Hepatocyte (in vitro differentiated cells): ENCODE data around the gene RABGGTA. TPM values are rescaled to one million over a fixed set of nuclear protein-coding genes. Genes with fewer than 3 reads are reported as not detected.

Source experiments
- DNase-seq: peaks from one replicate; pipeline ENCODE4 v3.0.0-alpha.2; 2016; ENCODE audit warnings: low spot score
- H2AFZ ChIP-seq: fragments of 200-600 bp; sonication (generic); 2 replicates; pipeline ENCODE4 v1.6.0; 2016; ENCODE audit warnings: antibody characterized with exemption, mild to moderate bottlenecking
- H3K27ac ChIP-seq: fragments of 200-600 bp; sonication (generic); 2 replicates; pipeline ENCODE4 v1.5.1; 2016; ENCODE audit warnings: mild to moderate bottlenecking
- H3K27me3 ChIP-seq: fragments of 200-600 bp; sonication (generic); 2 replicates; pipeline ENCODE4 v1.6.1; 2016
- H3K36me3 ChIP-seq: fragments of 200-600 bp; sonication (generic); replicated peaks from 2 replicates; pipeline ENCODE4 v1.5.1; 2016; ENCODE audit warnings: low read depth; ENCODE audit not compliant: insufficient read depth
- H3K4me1 ChIP-seq: fragments of 200-600 bp; sonication (generic); 2 replicates; pipeline ENCODE4 v1.5.1; 2016; ENCODE audit warnings: mild to moderate bottlenecking, moderate library complexity; ENCODE audit not compliant: insufficient read depth
- H3K4me2 ChIP-seq: fragments of 200-600 bp; sonication (generic); 2 replicates; pipeline ENCODE4 v1.6.0; 2016
- H3K4me3 ChIP-seq: fragments of 200-600 bp; sonication (generic); 2 replicates; pipeline ENCODE4 v1.5.1; 2016; ENCODE audit warnings: mild to moderate bottlenecking
- H3K79me2 ChIP-seq: fragments of 200-600 bp; sonication (generic); 2 replicates; pipeline ENCODE4 v1.6.0; 2017; ENCODE audit warnings: mild to moderate bottlenecking
- H3K9me2 ChIP-seq: fragments of 200-600 bp; sonication (generic); replicated peaks from 2 replicates; pipeline ENCODE4 v1.6.0; 2017; ENCODE audit warnings: mild to moderate bottlenecking; ENCODE audit not compliant: insufficient read depth
- H3K9me3 ChIP-seq: fragments of 200-600 bp; sonication (generic); 2 replicates; pipeline ENCODE4 v1.5.1; 2016; ENCODE audit warnings: low read depth, mild to moderate bottlenecking
- H4K20me1 ChIP-seq: fragments of 200-600 bp; sonication (generic); 2 replicates; pipeline ENCODE4 v1.6.0; 2016; ENCODE audit warnings: mild to moderate bottlenecking; ENCODE audit not compliant: insufficient read depth, poor library complexity, severe bottlenecking
- CTCF ChIP-seq: fragments of 200-600 bp; sonication (generic); IDR thresholded peaks from 2 replicates; pipeline ENCODE4 v1.5.1; 2016; ENCODE audit warnings: antibody characterized with exemption, mild to moderate bottlenecking; ENCODE audit not compliant: poor library complexity
- EZH2 ChIP-seq: fragments of 200-600 bp; sonication (generic); IDR thresholded peaks from 2 replicates; pipeline ENCODE4 v1.6.1; 2016; ENCODE audit warnings: antibody characterized with exemption, mild to moderate bottlenecking, borderline replicate concordance
- EZH2phosphoT487 ChIP-seq: fragments of 200-600 bp; sonication (generic); IDR thresholded peaks from one replicate; pipeline ENCODE4 v1.6.1; 2018; ENCODE audit warnings: antibody characterized with exemption, mild to moderate bottlenecking, low read depth, moderate library complexity; ENCODE audit not compliant: unreplicated experiment, severe bottlenecking
- WGBS: methylation state at CpG from one replicate; pipeline ENCODE4 v1.1.6; 2016; ENCODE audit warnings: low lambda C conversion rate; ENCODE audit errors: missing lambda C conversion rate; 5-methylcytosine and 5-hydroxymethylcytosine counted together
- polyA plus RNA-seq: library from polyadenylated mRNA; unstranded; fragments of >200 nt; fragmentation: Nextera tagmentation; extraction: Ambion mirVana; gene quantifications from 2 replicates; pipeline ENCODE4 v1.2.1, GENCODE V29; 2016
- total RNA-seq: library from RNA; depleted of rRNA; stranded (reverse); fragments of >200 nt; gene quantifications from 2 replicates; pipeline ENCODE4 v1.2.3, GENCODE V29; 2014

The RABGGTA gene
- total and polyA plus RNA-seq, 2 experiments from 2014 or later = 18.2 to 36.0 TPM

GRCh38 chr14:24297190-24297964, 26.0 kb upstream of the RABGGTA start:
- DNase-seq = peak; percentile 58
- no peaks in the 10 kb centered on the region for H3K9me3 ChIP-seq
- no peaks in the 10 kb centered on the region for H3K36me3 ChIP-seq
- no peaks in the 10 kb centered on the region for H4K20me1 ChIP-seq
- H3K27me3 ChIP-seq = no peaks in the 10 kb centered on the region
- H3K27ac ChIP-seq = peak overlapping the region; percentile 18
- 60% methylated on average over 5 of the region's 5 CpGs for WGBS
- H3K9me2 ChIP-seq = no peaks in the 10 kb centered on the region
- peaks cover 29% of the 10 kb centered on the region for H3K79me2 ChIP-seq
- no peak overlapping the region for H2AFZ ChIP-seq
- peak overlapping the region; percentile 85 for H3K4me2 ChIP-seq
- TF ChIP-seq EZH2 (no peak), EZH2phosphoT487 (no peak), CTCF (peak; percentile 43)
- H3K4me1 ChIP-seq = peaks cover 20% of the 10 kb centered on the region
- H3K4me3 ChIP-seq = no peak overlapping the region

- H3K27me3 ChIP-seq = no peaks in the 10 kb centered on the region
- peaks cover 25% of the 10 kb centered on the region for H3K79me2 ChIP-seq
- H3K27ac ChIP-seq = peak overlapping the region; percentile 52
- peak; percentile 76 for TF ChIP-seq CTCF
- no peak for TF ChIP-seq EZH2phosphoT487
- TF ChIP-seq EZH2 = no peak
- H3K4me2 ChIP-seq = no peak overlapping the region
- H3K4me1 ChIP-seq = peaks cover 20% of the 10 kb centered on the region
- H3K9me2 ChIP-seq = no peaks in the 10 kb centered on the region
- no peaks in the 10 kb centered on the region for H3K9me3 ChIP-seq
- no peak overlapping the region for H2AFZ ChIP-seq
- H4K20me1 ChIP-seq = no peaks in the 10 kb centered on the region
- WGBS = 70% methylated on average over 12 of the region's 12 CpGs
- H3K36me3 ChIP-seq = no peaks in the 10 kb centered on the region
- H3K4me3 ChIP-seq = no peak overlapping the region
- DNase-seq = peak; percentile 87
Measured at GRCh38 chr14:24296341-24297157, 25.2 kb upstream of the RABGGTA start.

GRCh38 chr14:24293525-24293924, 22.1 kb upstream of the RABGGTA start:
- H2AFZ ChIP-seq = no peak overlapping the region
- H3K27me3 ChIP-seq = no peaks in the 10 kb centered on the region
- H3K4me3 ChIP-seq = no peak overlapping the region
- peaks cover 9% of the 10 kb centered on the region for H3K4me1 ChIP-seq
- 98% methylated on average over 2 of the region's 2 CpGs for WGBS
- TF ChIP-seq CTCF = no peak
- no peak for TF ChIP-seq EZH2phosphoT487
- TF ChIP-seq EZH2 = no peak
- no peak overlapping the region for H3K27ac ChIP-seq
- no peaks in the 10 kb centered on the region for H4K20me1 ChIP-seq
- no peaks in the 10 kb centered on the region for H3K36me3 ChIP-seq
- no peaks in the 10 kb centered on the region for H3K9me3 ChIP-seq
- DNase-seq = no peak
- H3K4me2 ChIP-seq = no peak overlapping the region
- H3K9me2 ChIP-seq = no peaks in the 10 kb centered on the region
- H3K79me2 ChIP-seq = peaks cover 7% of the 10 kb centered on the region
